Ovary (tissue), 9 donors: ENCODE results near the gene SERINC3. TPM values are rescaled to one million over a fixed set of nuclear protein-coding genes. Genes with fewer than 3 reads are reported as not detected.
A peak's percentile ranks its signal among the peaks of the same experiment; 100 is the strongest.

Experiments used
- DNase-seq, 5 donors: peaks; one replicate each; pipeline ENCODE4 v3.0.0-alpha.2; 2019 to 2020
- H3K27ac ChIP-seq, 2 donors: fragments of 200-600 bp; one replicate each; pipeline versions ENCODE4 v1.5.1 to v1.8.0; 2019 to 2022
- H3K27me3 ChIP-seq: fragments of 200-600 bp; one replicate; pipeline ENCODE4 v1.8.0; 2022
- H3K36me3 ChIP-seq: fragments of 200-600 bp; sonication (generic); one replicate; pipeline ENCODE4 v1.5.1; 2019
- H3K4me1 ChIP-seq: one replicate; pipeline ENCODE4 v1.8.1; 2013; ENCODE audit warnings: mild to moderate bottlenecking, moderate library complexity; ENCODE audit not compliant: insufficient read depth
- H3K4me3 ChIP-seq: fragments of 200-600 bp; sonication (generic); one replicate; pipeline ENCODE4 v1.5.1; 2017
- H3K9me3 ChIP-seq, 2 donors: fragments of 200-600 bp in 1 of 2; sonication (generic) in 1 of 2; one replicate each; pipeline versions ENCODE4 v1.5.1 to v1.8.1; 2013 to 2019; ENCODE audit warnings: mild to moderate bottlenecking in 1 of 2, moderate library complexity in 1 of 2
- CTCF ChIP-seq, 3 donors: fragments of 450-650 bp in 2 of 3; fragments of 200-600 bp in 1 of 3; IDR thresholded peaks; one replicate each; pipeline versions ENCODE4 v1.5.1 to v1.8.0; 2016 to 2022; ENCODE audit warnings: antibody characterized with exemption in 3 of 3, mild to moderate bottlenecking in 1 of 3
- EP300 ChIP-seq: sonication (generic); formaldehyde crosslinking; IDR thresholded peaks from one replicate; pipeline ENCODE4 v1.6.1; 2017; ENCODE audit warnings: antibody characterized with exemption
- POLR2A ChIP-seq: fragments of 450-650 bp; IDR thresholded peaks from one replicate; pipeline ENCODE4 v1.6.1; 2017; ENCODE audit warnings: antibody characterized with exemption, mild to moderate bottlenecking, moderate library complexity
- WGBS, 3 donors: extraction: QIAGEN DNeasy Blood & Tissue Kit in 1 of 3; methylation state at CpG; one replicate each; pipeline versions ENCODE4 v1.1.5 to v1.1.7; 2013 to 2017; 5-methylcytosine and 5-hydroxymethylcytosine counted together
- intact Hi-C, 4 donors: fragments of 100-400 bp; cut with DNase I; formaldehyde crosslinking; loops; one replicate each; pipeline versions ENCODE4 v1.11.0 to v1.15.1; 2022 to 2023
- polyA plus RNA-seq, 2 donors: library from polyadenylated mRNA; stranded (reverse); fragments of 200-250 nt in 1 of 2; fragments of 350-450 nt in 1 of 2; fragmentation: Illumina TruSeq in 1 of 2; extraction: RNeasy Lipid Tissue Mini Kit (QIAGEN cat#74804) in 1 of 2; gene quantifications; one replicate each; pipeline ENCODE4 v1.2.3, GENCODE V29; 2013 to 2014
- total RNA-seq, 7 donors: library from RNA; depleted of rRNA in 2 of 7; stranded (reverse); fragments of >200 nt in 2 of 7; fragmentation: NEBNext Ultra II Directional in 3 of 7; extraction: Animal tissue kit (Norgen Biotek cat#: 25700) in 3 of 7; gene quantifications; one replicate each; pipeline versions ENCODE4 v1.1.0 to v1.2.4, GENCODE V29; 2016 to 2023
- donor health status: DM: no; HTN: no; CAD: no; lungs with moderate emphysema.
- donor health status: DM: no; HTN: no; CAD: no.
- donor health status: Bipolar disorder and iron deficiency.
- donor health status: DM: yes; HTN: yes; CAD: no.
- donor health status: DM: no; HTN: no; CAD: no.
- donor health status: DM: yes; HTN: yes; CAD: no.

The SERINC3 gene
- total and polyA plus RNA-seq, 9 donors = 52.1 to 171 (median 90.1) TPM

- Histone ChIP-seq H3K9me3 (no peaks in the 10 kb centered on the region), H3K27ac (no peak overlapping the region), H3K36me3 (no peaks in the 10 kb centered on the region), H3K4me1 (peaks cover 5% of the 10 kb centered on the region), H3K4me3 (no peak overlapping the region), H3K27me3 (no peaks in the 10 kb centered on the region)
- no peak for DNase-seq
- intact Hi-C loops = loop anchor here in 3 of 4 donors (5.0 kb wide), 3 partner anchors 68 to 78 kb away; no protein-coding TSS in a partner anchor
- TF ChIP-seq POLR2A (no peak), CTCF (IDR thresholded peaks at IDR 0.05) (no peak), EP300 (no peak)
- WGBS, 3 donors = 68 to 75% (median 74%) methylated on average over 4 of the region's 4 CpGs
These were observed 12.1 kb upstream of the SERINC3 start for GRCh38 chr20:44533928-44534327.

GRCh38 chr20:44532981-44533331 lies 11.1 kb upstream of the SERINC3 start:
- no peak for TF ChIP-seq CTCF (IDR thresholded peaks at IDR 0.05)
- TF ChIP-seq POLR2A = no peak
- no peak for TF ChIP-seq EP300
- no peaks in the 10 kb centered on the region for H3K9me3 ChIP-seq
- no peak for DNase-seq
- H3K4me1 ChIP-seq = peaks cover 5% of the 10 kb centered on the region
- no peaks in the 10 kb centered on the region for H3K36me3 ChIP-seq
- 75 to 89% (median 81%) methylated on average over 2 of the region's 2 CpGs for WGBS, 3 donors
- peak overlapping the region; percentile 80 for H3K4me3 ChIP-seq
- H3K27ac ChIP-seq = no peak overlapping the region
- no peaks in the 10 kb centered on the region for H3K27me3 ChIP-seq
- intact Hi-C loops = loop anchor here in 3 of 4 donors (5.0 kb wide), 3 partner anchors 69 to 79 kb away; no protein-coding TSS in a partner anchor

GRCh38 chr20:44532259-44532980 lies 10.6 kb upstream of the SERINC3 start:
- peak in 4 of 5 donors; percentile 28 to 54 (median 40) for DNase-seq
- H3K9me3 ChIP-seq = no peaks in the 10 kb centered on the region
- H3K4me3 ChIP-seq = peak overlapping the region; percentile 80
- H3K27me3 ChIP-seq = no peaks in the 10 kb centered on the region
- WGBS, 3 donors = 2 to 5% (median 3%) methylated on average over 11 of the region's 11 CpGs
- intact Hi-C loops = loop anchor here in 3 of 4 donors (5.0 kb wide), 3 partner anchors 70 to 80 kb away; no protein-coding TSS in a partner anchor
- H3K36me3 ChIP-seq = no peaks in the 10 kb centered on the region
- H3K27ac ChIP-seq = peak overlapping the region in 1 of 2 donors; percentile 50
- no peak for TF ChIP-seq POLR2A
- no peak for TF ChIP-seq CTCF (IDR thresholded peaks at IDR 0.05)
- TF ChIP-seq EP300 = no peak
- peaks cover 5% of the 10 kb centered on the region for H3K4me1 ChIP-seq

- intact Hi-C loops = no loop called here
- Histone ChIP-seq H3K4me1 (peaks cover 5% of the 10 kb centered on the region), H3K36me3 (no peaks in the 10 kb centered on the region), H3K27me3 (no peaks in the 10 kb centered on the region), H3K27ac (no peak overlapping the region), H3K4me3 (no peak overlapping the region), H3K9me3 (no peaks in the 10 kb centered on the region)
- DNase-seq = no peak
- no peak for TF ChIP-seq EP300
- no peak for TF ChIP-seq POLR2A
- TF ChIP-seq CTCF (IDR thresholded peaks at IDR 0.05) = no peak
- WGBS, 3 donors = 64 to 74% (median 67%) methylated on average over 6 of the region's 6 CpGs
These were observed 6.4 kb upstream of the SERINC3 start for GRCh38 chr20:44528309-44528708.
